Bone marrow (tissue), 2 donors: ENCODE results near the gene ATG4D.

Source experiments
- DNase-seq, 2 donors: peaks; one replicate each; lab custom pipeline; 2025; lab: John Stamatoyannopoulos, UW

ATG4D gene

GRCh38 chr19:10580979-10581631 lies 37.4 kb downstream of the ATG4D start:
- peak; percentile 49 to 78 for DNase-seq

GRCh38 chr19:10582091-10582490 lies 38.4 kb downstream of the ATG4D start:
- DNase-seq, result no peak

GRCh38 chr19:10583036-10583776 lies 39.5 kb downstream of the ATG4D start:
- no peak for DNase-seq

- no peak for DNase-seq
Measured at GRCh38 chr19:10586396-10586795, 42.7 kb downstream of the ATG4D start.

GRCh38 chr19:10587022-10587838 lies 43.5 kb downstream of the ATG4D start, which contains the start of gene AP1M2:
Gene AP1M2, minus strand, starts transcription at chr19:10587312. Its CDS starts 81 bp downstream, at chr19:10587231.
- DNase-seq, result no peak

- no peak for DNase-seq
Measured at GRCh38 chr19:10587839-10588150, 44.1 kb downstream of the ATG4D start.

- DNase-seq, result no peak
Measured at GRCh38 chr19:10593148-10593547, 49.4 kb downstream of the ATG4D start.

GRCh38 chr19:10593820-10594637 lies 50.3 kb downstream of the ATG4D start:
- no peak for DNase-seq

GRCh38 chr19:10600149-10600548 lies 56.4 kb downstream of the ATG4D start:
- no peak for DNase-seq

GRCh38 chr19:10601999-10602329 lies 58.3 kb downstream of the ATG4D start:
- DNase-seq, result no peak

GRCh38 chr19:10602330-10603083 lies 58.8 kb downstream of the ATG4D start:
- peak; percentile 31 to 55 for DNase-seq
